ENCODE measurements around the gene ABHD11.
"Not testable (repeated sequence)": the region's sequence is repeated elsewhere in the genome, so short reads cannot be mapped to it uniquely, and the experiment has no call there.

The ABHD11 gene

DNA sequence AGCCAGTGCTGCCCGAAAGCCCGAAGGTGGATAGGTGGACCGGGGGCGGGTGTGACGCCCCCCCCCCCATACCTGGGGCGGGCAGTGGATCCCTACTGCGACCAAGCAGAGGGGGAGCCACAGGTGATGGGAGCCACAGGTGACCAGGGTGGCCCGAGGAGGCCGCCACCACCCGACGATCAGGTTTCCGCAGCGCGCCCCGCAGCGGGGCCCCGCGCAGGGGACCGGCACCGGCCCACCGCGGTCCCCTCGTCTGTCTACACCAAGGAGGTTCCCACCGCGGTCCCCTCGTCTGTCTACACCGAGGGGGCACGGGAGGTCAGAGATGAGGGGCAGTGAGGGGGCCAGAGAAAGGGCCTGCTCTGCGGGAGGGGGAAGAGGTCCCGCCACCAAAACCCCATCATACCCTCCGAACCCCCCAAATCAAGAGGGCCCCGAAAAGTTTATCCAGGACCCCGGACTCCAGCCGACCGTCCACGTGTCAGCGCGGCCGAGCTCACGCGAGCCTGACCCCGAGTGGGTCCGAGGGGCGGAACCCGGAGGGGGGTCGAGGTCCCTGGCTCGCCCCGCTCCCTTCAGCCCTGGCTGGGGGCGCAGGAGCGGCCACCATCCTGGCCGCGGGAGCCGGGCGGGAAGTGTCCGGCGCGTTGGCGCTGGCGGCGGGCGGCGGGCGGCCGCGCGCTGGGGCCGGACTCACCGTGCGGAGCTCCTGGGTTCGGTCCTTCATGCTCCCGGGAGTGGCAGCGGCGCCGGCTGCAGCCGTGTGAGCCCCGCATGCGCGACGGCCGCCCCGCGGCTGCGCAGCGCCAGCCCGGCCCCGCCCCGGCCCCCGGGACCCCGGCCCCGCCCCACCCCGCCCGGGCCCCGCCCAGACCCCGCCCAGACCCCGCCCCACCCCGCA lies 19.4 kb downstream of the ABHD11 start, which contains the start of gene STX1A:
TSS of gene STX1A (minus strand) at position 765 of the 901 bp plus-strand sequence. CDS start at position 727, 38 bp downstream.
- peak; percentile 48 to 69 (median 55) for DNase-seq (ENCODE audit: low read depth in 2 of 3, low spot score in 1 of 3)

- no peak for DNase-seq (ENCODE audit: low read depth in 2 of 3, low spot score in 1 of 3)
These were observed 20.1 kb downstream of the ABHD11 start for GRCh38 chr7:73718438-73718881.

DNA sequence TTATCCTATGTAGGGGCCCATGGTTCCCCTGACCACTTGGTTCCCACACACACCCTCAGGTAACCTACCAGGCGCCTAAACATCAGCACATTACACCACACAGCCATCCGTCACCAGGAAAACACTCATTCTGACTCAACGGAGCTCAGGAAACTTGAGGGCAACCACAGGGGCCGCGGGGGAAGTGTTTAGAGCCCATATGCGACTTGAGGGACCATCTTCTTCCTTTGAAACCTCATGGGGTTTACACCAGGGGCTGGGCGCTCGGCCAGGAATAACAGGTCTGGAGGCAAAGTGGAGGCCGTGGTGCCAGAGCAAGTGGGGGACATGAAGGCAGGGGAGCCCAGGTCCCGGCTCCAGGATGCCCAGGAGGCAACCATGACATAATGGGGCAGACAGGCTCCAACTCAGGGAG lies 20.6 kb downstream of the ABHD11 start:
- DNase-seq (ENCODE audit: low read depth in 2 of 3, low spot score in 1 of 3), result peak; percentile 63 to 75 (median 71)

DNA sequence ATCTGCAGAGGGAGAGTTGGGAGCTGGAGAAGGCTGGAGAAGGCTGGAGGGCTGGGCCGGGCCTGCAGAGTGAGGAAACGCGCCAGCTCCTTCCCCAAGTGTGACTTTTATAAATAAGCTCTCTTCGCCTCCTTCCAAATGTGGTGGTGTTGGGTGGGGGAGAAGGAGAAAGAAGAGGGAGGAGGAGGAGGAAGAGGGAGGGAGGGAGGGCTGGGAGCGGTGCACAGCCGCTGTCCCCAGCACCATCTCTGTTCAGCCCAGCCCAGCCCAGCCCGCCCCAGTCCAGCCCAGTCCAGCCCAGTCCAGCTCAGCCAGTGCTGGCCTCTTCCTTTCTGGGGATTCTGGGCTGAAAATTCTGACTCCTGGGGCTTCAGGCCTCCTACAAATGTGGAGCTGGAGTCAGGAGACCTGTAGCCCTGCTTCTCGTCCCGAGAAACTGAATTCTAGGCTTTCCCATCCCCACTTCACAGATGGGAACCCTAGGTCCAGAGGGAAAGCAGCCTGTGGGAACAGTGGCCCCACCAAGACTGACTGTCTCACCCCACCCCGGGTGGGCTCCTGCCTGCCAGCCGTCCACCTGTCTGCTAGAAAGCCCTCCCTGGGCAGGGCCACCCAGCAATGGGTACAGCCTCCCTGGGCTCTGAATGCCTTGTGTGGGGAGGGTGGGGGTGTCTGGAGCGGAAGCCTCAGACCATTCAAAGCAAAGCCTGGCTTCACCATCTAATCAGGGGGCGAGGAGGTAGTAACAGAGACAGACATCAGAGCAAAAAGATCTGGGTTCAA lies 21.4 kb downstream of the ABHD11 start:
- no peak for DNase-seq (ENCODE audit: low read depth in 2 of 3, low spot score in 1 of 3)

GRCh38 chr7:73716318-73716890 lies 22.2 kb downstream of the ABHD11 start:
- no peak for DNase-seq (ENCODE audit: low read depth in 2 of 3, low spot score in 1 of 3)

DNA sequence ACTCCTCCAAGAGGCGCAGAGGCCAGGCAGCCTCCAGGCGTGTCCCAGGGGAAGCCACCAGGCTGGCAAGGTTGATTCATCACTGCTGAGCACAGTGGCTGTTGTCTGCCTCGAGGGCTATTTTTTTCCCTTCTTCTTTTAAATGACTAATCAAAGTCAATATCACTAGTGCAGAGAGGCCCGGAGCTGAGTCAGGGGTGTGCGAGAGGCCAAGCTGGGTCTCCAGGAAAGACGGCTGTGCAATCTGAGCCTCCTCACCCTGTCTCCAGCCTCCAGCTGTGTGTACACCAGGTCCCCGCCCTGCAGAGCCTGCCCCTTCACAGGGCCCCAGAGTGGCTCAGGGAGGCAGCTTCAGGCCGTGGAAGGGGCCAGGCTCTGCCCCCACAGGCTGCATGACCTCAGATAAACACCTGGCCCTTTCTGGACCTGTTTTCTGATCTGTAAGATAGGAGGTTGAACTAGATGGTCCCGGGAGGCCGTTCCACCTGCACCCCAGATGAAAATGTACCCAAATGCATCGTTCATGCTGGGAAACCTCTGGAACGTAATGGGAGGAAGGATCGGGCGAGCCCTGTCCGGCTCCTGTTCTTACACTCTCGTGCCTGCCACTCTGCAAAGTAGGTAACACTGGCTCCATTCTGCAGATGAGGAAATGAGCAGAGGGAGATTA lies 22.8 kb downstream of the ABHD11 start:
- DNase-seq (ENCODE audit: low read depth in 2 of 3, low spot score in 1 of 3), result peak; percentile 61 to 79 (median 65)

DNA sequence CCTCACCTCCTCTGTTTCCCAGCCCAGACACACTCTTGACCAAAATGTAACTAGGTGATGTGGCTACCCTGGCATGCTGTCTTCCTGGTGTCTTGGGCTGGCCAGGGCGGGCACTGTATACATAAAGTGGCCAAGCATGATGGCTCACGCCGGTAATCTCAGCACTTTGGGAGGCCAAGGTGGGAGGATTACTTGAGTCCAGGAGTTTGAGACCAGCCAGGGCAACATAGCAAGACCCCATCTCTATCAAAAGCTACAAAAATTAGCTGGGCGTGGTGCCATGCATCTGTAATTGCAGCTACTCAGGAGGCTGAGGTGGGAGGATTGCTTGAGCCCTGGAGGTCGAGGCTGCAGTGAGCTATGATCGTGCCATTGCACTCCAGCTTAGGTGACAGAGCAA lies 25.3 kb downstream of the ABHD11 start:
- not testable (repeated sequence) for DNase-seq (ENCODE audit: low read depth in 2 of 3, low spot score in 1 of 3)

DNA sequence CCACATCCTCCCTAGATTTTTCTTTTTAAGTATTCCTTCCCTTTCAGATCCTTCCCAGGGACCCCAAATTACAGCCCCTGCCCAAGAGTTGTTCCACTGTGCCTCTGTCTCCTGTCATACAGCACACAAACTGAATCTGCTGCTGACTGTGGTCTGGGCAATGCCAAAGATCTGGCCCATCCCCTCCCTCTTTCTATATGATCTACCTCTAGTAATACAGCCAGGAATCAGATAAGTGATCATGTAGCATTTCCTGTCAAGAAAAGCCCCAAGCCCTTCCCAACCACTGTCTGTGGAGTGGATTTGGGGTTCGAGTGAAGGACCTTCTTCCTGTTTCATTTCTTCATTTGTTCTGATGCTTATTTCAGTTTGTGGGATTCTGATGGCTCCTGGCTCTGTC lies 25.8 kb downstream of the ABHD11 start:
- DNase-seq (ENCODE audit: low read depth in 2 of 3, low spot score in 1 of 3), result no peak

GRCh38 chr7:73708961-73709549 lies 29.5 kb downstream of the ABHD11 start:
- DNase-seq (ENCODE audit: low read depth in 2 of 3, low spot score in 1 of 3), result no peak

DNA sequence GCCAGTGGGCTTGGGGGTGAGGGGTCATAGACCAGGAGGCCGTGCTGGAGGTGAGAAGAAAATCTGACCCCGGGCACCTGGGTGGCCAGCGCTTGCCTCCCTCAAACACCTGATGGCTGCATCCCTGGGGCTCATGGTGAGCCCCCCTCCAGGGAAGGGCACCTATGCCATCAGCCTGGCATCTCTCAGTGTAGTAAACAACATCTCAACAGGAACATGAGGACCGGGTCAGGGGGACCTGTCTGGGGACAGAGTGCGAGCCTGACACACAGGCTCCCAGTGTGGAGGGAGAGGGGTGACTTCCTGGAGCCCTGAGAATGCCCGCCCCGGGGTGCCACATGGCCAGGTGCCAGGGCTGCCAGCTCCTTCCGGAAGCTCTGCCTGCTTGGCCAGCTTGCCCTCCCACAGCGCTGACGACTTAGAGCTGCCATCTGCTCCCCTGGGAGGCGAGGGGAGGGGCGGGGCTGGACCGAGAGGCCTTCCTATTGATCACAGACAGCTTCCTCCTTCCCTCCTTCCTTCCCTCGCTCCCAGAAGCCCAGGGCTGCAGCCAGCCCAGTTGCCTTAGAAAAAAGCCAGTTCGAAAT lies 31.5 kb downstream of the ABHD11 start:
- no peak for DNase-seq (ENCODE audit: low read depth in 2 of 3, low spot score in 1 of 3)

DNA sequence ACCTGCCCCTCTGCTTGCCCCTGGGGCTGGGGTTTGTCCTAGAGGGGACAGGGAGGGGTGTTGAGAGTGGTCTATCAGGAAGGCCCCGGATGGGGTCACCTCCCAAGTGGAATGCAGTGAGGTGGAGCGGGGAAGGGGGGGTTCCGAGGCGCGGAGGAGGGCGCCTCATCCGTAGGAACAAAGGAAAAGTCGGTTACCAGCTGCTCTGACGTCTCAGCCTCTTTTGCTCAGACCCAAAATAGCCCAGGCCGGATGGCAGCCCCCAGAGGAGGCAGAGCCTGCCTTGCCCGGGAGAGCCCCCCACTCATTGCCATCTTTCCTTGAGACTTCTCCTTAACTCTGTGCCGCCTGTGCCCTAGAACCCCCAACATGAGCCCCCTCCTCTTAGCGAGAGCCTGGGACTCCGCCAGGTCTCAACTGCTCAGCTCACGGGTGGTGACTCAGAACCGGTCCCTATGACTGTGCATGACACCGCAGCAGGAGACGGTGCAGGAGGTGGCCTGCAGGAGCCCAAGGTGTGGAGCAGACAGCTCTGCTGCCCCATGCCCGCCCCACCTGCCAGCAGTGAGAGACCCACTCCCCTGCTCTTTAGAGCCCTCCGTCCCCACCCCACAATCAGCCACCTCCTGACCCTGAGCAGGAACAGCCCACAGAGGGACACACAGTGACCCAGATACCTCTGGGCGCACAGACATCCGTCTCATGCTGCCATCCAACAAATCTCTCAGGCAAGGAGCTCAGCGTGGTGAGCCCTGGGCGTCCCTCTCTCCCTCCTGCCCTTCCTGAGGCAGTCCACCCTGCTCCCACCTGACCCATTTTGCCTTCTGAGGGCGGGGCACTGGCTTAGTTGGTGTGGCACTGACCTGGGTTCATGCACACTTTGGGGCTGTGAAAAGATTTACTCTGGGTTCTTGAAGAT lies 32.2 kb downstream of the ABHD11 start:
- DNase-seq (ENCODE audit: low read depth in 2 of 3, low spot score in 1 of 3), result peak in 1 of 3 donors; percentile 36

DNA sequence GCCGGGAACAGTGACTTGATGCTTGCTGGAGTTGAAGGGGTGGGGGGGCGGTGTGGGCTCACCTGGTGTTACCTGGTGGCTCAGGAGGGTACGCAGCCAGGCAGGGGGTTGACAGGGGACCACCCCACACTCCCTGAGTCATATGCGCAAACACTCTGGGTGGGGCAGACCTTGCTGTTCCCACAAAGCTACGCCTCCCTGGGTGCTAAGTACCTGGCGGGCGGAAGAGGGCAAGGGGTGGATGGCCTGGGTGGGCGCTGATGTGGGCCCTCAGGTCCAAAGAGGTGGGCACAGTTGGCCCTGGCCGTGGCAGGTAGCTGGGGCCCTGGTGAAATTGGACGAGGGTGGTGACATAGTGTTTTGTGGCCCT lies 33.1 kb downstream of the ABHD11 start:
- DNase-seq (ENCODE audit: low read depth in 2 of 3, low spot score in 1 of 3), result no peak

DNA sequence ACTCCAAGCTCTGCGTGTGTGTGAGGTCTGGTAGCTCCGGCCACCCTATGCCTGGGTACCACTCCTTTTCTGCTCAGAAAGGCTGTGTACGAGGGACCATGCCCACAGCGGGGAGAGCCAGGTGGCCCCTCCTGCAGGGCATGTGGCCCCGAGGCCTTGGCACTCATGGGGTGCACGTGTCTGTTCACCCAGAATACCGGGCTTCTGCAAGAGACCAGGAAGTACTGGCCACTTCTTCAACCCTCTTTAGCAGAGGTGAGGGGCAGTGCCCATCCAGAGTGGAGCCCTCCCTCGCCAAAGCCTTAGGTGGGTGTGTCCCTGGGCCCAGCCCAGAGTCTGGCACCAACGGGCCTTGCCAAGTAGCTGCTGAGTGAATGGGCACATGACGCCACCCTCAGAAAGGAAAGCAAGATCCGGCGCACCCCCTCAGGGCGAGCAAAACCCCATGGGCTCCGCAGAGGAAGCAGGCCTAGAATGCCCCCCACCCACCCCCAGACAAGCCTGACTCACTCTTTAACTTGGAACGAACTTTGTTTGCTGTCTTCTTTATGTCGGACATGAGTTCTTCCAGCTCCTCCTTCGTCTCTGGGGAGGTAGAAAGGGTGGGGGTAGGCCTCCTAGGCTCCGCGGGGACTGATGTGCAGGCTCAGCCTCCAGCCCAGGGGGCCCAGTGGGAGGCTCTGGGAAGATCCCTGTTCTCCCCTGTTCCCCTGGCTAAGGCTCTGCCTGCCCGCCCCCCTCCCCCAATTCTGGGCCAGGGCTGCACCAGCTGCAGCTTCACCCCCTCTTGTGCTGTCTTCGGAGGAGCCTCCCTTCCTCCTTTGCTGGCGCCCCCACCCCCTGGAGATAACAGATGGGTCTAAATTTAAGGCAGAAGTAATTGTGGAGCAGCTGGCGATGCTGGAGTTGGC lies 33.7 kb downstream of the ABHD11 start:
- DNase-seq (ENCODE audit: low read depth in 2 of 3, low spot score in 1 of 3), result no peak

GRCh38 chr7:73703757-73704639 lies 34.6 kb downstream of the ABHD11 start:
- no peak for DNase-seq (ENCODE audit: low read depth in 2 of 3, low spot score in 1 of 3)

DNA sequence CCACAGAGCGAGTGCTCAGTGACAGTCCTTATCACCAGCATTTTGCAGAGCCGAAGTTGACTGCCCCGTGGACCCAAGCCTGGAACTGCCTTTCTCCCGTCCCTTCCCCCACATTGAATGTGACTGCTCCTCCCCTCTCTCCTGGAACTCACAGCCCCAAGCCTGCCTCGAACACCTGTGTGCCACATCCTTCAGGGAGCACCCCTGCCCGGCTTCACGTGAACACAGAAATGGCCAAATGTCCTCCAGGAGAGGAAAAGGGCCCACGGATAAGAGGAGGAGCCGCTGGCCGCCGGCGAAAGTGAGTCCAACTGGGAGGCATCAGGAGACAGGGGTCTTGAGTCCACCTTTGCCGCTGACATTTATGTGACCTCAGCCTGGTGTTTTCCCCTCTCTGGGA lies 35.4 kb downstream of the ABHD11 start:
- DNase-seq (ENCODE audit: low read depth in 2 of 3, low spot score in 1 of 3), result no peak

GRCh38 chr7:73702665-73703064 lies 35.9 kb downstream of the ABHD11 start:
- DNase-seq (ENCODE audit: low read depth in 2 of 3, low spot score in 1 of 3), result no peak

DNA sequence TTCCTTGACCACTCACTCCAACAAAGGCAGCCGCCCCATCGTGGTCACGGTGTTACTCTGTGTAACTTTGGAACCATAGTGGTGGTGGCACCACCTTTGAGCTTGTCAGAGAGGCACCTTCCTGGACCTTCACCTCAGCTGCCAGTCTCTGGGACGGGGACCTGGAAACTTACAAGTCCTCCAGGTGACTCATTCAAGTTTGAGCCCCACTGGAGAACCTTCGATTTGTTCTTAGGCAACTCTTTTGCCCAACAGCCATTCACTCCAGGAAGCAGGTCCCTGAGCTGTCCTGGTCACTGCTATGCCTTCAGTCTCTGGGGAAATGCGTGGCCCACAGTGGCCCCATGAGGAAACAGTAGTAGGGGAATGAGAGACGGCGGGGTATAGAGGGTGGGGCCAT lies 36.4 kb downstream of the ABHD11 start:
- DNase-seq (ENCODE audit: low read depth in 2 of 3, low spot score in 1 of 3), result no peak
